ENCODE data around the gene B4GALNT4.

- TF ChIP-seq HDGF (IDR thresholded peaks at IDR 0.05; ENCODE audit: borderline replicate concordance) = no peak
- TF ChIP-seq FOXM1 (IDR thresholded peaks at IDR 0.05; ENCODE audit: borderline replicate concordance) = no peak
- TF ChIP-seq FOXK2 (IDR thresholded peaks at IDR 0.05) = no peak
- no peak for TF ChIP-seq LEF1 (IDR thresholded peaks at IDR 0.05; ENCODE audit: borderline replicate concordance)
- TF ChIP-seq SP1 (IDR thresholded peaks at IDR 0.05) = no peak
- no peak for TF ChIP-seq FOXA1 (IDR thresholded peaks at IDR 0.05)
- no peak for TF ChIP-seq TARDBP (IDR thresholded peaks at IDR 0.05)
- TF ChIP-seq SUZ12 (IDR thresholded peaks at IDR 0.05) = no peak
- TF ChIP-seq CTBP1 (IDR thresholded peaks at IDR 0.05; ENCODE audit: borderline replicate concordance) = no peak
- TF ChIP-seq PKNOX1 (IDR thresholded peaks at IDR 0.05) = no peak
- no peak for TF ChIP-seq L3MBTL2 (conservative IDR thresholded peaks at IDR 0.05)
- no peak for TF ChIP-seq BHLHE40 (IDR thresholded peaks at IDR 0.05; ENCODE audit: borderline replicate concordance)
These were observed 38.5 kb upstream of the B4GALNT4 start for GRCh38 chr11:330694-331357.

Measured in HEK293T (cell line).